A673 (cell line): ENCODE measurements around the gene PRKAG2.

Experiments
- CTCF ChIP-seq: fragments of 300-800, 200-600 bp; sonication (generic); conservative IDR thresholded peaks from 2 replicates; pipeline ENCODE4 v1.5.1; 2017; ENCODE audit warnings: low read depth, mild to moderate bottlenecking, antibody characterized with exemption, low read length, moderate library complexity, mixed read lengths
- EZH2 ChIP-seq: fragments of 200-600 bp; sonication (generic); IDR thresholded peaks from 2 replicates; pipeline ENCODE4 v1.6.1; 2017; ENCODE audit warnings: borderline replicate concordance, low read depth, mild to moderate bottlenecking, mixed read lengths, antibody characterized with exemption, low read length; ENCODE audit not compliant: poor library complexity, severe bottlenecking

DNA sequence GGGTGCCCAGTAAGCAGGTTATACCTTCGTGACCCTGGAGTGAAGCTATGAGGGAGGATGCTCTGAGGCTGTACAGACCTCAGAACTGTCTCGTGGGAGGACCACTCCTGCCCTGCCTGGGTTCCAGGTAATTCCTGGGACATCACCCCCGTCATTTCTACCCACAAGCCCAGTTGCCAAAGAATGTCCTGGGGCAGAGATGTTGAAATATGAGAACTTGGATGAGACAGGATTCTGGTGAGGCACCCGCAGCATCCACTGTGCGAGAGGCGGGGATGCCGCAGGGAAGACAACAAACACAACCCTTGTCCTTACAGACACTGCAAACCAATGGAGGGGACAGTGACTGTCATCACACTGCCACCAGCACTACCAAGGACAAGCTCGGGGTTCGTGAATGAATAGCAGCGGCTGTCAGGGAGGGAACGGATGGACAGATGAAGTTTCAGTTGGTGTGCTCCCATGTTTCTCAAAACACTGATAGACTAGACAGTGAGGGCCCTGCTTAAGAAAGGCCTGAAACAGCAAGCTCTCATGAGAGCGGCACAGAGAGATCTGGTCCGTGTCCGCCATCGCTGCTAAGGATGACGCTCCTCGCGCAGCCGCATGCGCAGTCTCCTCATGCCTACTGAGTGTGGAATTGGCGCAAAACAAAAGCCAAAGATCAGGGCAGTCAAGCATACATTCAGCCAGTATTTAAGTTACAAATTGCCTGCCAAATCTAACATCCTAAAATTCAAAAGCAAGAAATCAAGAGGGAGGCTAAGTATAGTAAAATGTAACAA is 275.2 kb downstream of the PRKAG2 start:
- TF ChIP-seq EZH2 (no peak), CTCF (no peak)
